ENCODE data around the gene HOTAIR.

Gene HOTAIR

DNA sequence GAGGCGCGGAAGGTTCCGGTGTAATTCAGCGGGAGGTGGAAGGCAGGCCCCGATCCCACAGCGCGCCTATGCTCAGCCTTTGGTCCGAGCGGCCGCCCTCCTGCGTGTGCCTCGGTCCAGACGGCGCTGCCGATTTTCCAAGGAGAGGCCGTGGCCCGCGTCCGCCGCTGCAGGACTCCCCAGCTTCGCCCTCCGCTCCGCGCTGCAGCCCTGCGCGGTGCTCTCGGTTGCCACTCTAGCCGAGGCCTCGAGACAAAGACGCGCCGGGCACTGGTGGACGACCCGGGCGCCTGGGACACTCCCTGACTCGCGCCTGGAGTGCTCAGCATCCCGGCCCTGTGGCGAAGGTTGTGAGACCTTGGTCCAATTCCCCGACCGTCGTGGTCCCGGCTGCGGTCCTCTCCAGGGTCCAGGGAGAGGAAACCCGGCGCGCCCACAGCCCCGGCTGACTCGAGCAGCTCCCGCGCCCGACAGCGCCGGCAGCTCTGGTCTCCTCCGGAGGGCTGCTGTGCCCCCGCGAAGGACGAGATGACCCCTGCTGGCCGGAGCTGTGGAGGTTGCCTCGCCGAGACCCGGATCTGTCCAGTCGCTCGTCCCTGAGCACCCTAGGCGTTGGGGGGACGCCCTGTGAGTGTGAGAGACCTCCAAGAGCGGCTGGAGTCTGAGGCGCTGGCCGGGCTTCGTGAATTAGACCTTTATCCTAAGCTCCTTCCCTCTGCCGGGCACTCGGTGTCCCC, 13.6 kb downstream of the HOTAIR start:
- DNase-seq (ENCODE audit: low read depth in 2 of 2): no peak

DNA sequence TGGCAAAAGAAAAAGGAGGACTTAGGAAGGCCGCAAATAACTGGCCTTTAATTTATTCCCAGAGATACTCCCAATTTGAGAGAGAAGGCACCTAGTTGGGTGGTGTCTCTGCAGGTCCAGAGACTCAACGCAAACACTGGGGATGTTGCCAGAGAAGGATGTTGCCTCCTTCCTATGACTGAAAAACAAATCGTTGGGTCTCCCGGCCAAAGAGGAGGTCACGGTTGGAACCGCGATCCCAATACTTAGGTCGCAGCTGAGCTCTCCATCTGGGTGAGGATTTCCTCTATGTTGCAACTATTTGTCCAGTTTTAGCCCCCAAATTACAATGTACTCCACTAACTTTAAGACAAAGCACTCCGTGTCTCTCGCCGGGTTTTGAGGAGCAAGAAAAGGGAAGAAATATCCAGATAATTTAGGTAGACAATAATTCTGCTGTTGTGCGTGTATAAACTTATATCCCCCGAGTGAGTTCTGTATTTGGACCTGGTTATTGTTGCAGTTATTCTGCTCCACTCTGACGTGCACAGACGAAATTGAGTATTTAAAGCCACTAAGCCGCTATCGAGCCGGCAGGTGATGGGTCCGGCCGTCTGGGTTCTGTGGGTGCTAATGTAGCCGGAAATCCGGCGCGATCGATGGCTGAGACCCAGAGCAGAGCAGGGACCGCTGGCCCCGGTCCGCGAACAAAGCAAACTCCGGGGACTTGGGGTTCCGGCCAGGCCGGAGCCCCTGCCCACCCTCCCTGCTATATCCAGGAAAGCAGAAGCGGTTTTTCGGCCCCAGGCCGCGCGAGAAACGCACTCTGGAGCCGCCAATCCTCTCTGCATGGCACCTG, 14.3 kb downstream of the HOTAIR start:
- no peak for DNase-seq (ENCODE audit: low read depth in 2 of 2)

DNA sequence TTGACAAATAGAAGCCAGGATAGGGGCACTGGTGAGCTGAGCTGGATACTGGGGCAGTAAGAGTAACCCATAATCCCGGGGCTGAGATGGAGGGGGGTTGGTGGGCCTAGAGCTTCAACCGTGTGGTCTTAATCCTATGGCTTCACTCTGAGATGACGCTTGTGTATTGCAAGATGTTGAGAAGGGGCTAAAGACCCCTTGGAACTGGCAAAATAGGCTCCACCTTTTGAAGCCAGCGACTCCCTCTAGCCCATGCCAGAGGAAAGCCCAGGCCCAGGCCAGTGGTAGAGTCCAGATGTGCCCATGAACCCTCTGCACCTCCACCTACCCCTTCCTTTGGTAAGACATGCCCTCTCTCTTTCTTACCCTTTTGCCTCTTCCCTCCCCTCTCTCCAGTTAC, 15.4 kb downstream of the HOTAIR start:
- DNase-seq (ENCODE audit: low read depth in 2 of 2): no peak

DNA sequence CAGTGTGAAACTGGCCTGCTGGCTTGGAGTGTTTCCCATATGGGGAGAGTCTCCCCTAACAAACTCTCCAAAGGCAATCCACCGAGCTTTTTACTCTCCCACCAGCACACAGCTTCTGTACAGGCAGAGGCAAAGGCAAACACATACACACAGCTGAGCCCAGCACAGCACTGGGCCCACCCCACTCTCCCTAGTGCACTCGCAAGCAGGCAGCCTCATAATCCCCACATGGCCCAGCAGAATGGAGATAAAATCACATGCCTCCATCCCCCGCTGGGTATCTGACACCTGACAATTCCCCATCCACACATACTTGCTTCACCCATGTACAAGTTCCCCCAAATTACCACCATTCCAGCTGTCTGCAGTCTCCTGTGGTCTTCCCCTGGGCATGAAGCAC, 16.6 kb downstream of the HOTAIR start:
- DNase-seq (ENCODE audit: low read depth in 2 of 2): no peak

DNA sequence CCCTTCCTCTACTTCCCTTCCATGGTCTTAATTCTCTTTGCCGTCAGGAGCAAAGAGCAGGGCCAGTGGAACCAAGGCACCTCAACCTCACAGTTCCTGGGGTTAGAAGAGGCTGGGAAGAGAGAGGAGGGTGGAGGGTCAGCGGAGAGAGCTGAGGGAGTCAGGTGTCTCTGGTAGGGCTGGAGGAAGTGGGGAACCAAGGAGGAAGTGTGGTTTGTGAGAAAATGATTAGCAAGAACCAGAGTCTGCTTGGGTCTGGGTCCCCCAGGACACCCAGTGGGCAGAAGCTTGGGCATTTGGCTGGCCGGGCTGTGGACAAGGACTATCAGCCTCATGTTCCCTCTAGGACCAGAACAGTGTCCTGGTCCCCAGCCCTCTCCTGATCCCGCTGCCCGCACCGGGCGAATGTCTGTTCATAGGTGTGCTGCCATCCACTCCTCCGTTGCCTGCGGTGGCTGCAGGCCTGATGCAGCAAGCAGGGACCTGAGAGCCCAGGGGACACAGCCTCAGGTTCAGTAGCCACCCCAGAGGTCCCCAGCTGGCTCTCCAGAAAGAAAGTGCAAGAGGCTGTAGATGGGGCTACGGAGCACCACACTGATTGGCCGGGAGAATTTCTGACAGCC, 17.7 kb downstream of the HOTAIR start:
- DNase-seq (ENCODE audit: low read depth in 2 of 2): no peak

DNA sequence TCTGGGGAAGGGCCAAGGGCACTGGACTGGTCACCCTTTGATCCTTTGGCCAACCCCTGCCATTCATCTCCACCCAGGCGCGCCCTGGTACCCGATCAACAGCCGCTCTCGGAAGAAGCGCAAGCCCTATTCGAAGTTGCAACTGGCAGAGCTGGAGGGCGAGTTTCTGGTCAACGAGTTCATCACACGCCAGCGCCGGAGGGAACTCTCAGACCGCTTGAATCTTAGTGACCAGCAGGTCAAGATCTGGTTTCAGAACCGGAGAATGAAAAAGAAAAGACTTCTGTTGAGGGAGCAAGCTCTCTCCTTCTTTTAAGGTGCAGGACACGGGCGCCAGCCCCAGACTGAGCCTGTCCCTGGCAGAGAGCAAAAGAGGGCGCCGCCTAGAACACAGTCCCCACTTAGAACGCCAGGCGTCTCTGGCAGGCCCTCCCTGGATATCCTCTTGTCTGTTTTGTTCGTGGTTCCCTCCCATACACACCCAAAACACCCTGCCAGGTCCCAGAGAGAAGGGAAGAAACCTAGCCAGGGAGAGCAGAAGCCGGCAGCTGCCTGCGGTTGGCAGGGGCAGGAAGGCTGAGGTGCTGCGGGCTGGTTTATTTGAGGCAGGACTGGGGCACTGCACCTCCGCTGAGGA, 18.4 kb downstream of the HOTAIR start:
- no peak for DNase-seq (ENCODE audit: low read depth in 2 of 2)

DNA sequence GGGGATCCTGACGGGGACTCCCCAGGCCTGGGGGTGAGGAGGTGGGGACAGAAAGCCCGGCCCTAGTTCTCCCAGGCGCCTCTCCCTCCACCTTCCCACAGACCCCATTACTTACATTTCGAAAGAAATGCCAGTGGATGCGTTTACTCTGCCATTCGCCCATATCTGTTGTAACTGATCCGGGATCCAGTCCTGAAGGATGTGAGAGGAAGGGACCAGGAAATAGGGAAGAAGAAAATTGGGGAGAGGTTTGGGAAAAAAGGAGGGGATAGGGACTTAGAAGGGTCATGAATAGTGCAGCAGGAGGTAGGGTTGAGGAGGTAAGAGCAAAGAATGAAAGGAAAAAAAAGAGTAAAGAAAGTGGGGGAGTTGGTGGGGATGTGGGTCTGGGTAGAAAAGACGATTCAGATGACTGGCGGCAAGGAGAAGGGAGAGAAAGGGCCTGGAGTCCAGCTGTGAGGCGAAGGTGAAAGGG, 18.9 kb downstream of the HOTAIR start:
- DNase-seq (ENCODE audit: low read depth in 2 of 2): no peak

DNA sequence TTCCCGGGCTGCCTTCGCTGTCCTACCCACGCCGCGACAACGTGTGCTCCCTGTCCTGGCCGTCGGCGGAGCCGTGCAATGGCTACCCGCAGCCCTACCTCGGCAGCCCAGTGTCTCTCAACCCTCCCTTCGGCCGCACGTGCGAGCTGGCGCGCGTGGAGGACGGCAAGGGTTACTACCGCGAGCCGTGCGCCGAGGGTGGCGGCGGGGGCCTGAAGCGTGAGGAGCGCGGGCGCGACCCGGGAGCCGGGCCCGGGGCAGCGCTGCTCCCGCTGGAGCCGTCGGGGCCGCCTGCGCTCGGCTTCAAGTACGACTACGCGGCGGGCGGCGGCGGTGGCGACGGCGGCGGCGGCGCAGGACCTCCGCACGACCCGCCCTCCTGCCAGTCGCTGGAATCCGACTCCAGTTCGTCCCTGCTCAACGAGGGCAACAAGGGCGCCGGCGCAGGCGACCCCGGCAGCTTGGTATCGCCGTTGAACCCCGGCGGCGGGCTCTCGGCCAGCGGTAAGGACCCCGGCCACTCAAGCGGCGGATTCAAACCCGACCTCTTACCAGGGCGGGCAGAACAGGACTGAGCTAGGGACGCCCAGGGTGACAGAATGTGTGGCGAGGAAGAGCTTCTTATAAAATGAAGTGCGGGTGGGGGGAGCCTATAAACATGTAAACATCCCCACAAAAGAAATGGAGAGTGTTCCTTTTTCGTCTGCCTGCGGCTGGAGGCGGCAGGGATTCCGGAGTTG, 19.5 kb downstream of the HOTAIR start:
- no peak for DNase-seq (ENCODE audit: low read depth in 2 of 2)

DNA sequence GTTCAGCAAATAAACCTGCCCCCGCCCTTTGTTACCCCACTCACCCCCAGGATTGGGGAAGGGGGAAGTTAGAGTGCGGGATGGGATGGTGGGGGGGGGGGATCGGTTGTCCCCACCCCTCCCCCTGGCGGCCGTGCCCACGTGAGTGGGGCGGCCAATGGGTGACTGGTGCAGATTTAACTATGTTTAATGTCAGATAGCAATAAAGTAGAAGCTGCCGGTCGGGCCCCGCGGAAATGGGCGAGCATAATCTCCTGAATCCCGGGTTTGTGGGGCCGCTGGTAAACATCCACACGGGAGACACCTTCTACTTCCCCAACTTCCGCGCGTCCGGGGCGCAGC, 20.1 kb downstream of the HOTAIR start, which contains the start of gene HOXC12:
Gene HOXC12 (plus strand): TSS at position 210 of the 342 bp plus-strand sequence. CDS start 27 bp downstream, at position 237.
- DNase-seq (ENCODE audit: low read depth in 2 of 2): no peak

DNA sequence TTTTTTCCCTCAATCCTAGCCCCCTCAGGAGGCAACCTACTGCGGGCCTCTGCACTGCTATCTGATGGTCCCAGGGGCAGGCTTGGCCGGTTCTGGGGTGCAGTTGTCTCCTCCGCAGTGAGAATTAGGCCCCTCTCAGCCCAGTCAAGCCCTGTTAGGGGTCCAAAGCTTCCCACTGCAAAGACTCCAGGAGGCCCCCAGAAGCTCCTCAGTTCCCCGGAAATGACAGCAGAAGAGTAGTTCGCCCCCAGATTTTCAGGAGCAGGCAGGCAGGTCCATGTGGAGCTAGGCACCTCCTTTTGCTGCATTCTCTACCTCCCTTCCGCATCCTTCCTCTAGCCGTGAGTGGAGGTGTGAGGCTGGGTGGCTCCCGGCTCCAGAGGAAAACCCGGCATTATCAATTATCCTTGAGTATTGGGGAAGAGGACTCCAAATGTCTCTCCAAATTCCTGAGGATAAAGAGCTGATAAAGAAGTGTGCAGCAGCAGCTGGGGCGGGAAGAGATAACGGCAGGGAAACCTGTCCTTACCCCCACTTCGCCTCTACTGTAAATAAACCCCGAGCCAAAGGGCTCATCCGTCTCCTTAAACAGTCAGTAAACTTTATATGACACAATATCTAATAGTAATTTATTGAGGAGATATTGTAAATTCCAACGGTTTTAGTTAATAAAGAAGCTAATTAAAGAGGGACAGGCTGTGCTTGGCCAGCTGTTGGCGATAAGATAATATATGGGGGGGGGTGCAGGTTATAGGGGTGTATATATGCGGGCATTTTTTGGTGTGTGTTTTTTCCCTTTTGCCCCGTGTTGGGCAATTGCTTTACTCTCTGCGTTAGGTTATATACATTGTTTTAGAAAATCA, 20.7 kb downstream of the HOTAIR start:
- no peak for DNase-seq (ENCODE audit: low read depth in 2 of 2)

DNA sequence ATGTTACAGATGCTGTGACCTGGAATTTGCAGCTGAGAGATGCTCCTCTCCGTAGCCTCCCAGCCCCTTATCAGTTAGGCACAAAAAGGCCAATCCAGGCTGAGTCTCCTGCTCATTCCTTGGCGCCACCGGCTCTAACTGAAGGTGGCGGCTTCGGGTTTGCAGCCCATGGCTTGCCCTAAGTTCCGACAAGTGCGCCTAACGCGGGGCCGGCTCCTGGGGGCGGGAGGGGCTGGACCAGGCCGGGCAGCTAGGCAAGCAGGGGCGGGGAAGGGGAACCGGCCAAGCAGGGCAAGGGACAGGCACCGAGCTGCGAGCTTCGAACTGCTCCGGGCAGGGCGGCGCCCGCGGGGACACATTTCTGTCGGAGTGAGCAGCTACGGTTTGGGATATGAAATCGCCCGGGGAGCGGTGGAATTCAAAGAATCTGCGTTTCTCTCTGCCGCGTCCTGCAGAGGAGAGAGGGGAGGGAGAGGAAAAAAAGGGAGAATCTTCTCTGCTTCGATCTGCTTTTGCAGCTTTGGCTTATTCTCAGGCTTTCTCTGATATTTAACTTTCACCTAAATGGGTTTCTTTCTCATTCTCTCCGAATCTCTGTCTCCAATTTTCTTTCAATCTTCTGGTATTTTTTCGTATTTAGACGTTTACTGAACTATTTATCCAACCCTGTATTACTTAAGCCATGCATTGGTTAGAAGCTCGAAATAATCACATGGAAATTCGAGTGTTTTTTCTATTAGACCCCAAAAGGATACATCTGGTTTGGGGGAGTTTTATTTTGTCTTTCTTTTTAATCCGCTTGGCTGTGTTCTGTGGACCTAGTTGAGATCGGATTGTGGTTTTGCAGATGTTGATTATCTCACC, 21.7 kb downstream of the HOTAIR start:
- DNase-seq (ENCODE audit: low read depth in 2 of 2): no peak

DNA sequence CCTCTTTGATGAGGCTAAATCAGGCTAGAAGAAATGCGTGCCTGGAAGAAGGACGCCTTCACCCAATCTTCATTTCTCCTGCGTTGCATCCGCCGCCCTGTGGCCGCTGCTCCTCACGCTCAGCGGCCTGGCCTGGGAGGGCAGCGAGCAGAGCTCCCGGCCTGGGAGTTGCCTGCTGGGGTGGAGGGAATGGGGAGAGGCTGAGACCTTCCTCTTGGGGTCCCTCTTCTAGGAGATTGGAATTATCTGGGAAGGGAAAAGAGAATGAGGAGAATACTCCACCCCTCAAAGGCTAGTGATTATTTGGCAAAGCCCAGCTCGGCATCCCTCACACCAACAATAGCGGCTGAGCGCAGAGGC, 22.4 kb downstream of the HOTAIR start:
- no peak for DNase-seq (ENCODE audit: low read depth in 2 of 2)

DNA sequence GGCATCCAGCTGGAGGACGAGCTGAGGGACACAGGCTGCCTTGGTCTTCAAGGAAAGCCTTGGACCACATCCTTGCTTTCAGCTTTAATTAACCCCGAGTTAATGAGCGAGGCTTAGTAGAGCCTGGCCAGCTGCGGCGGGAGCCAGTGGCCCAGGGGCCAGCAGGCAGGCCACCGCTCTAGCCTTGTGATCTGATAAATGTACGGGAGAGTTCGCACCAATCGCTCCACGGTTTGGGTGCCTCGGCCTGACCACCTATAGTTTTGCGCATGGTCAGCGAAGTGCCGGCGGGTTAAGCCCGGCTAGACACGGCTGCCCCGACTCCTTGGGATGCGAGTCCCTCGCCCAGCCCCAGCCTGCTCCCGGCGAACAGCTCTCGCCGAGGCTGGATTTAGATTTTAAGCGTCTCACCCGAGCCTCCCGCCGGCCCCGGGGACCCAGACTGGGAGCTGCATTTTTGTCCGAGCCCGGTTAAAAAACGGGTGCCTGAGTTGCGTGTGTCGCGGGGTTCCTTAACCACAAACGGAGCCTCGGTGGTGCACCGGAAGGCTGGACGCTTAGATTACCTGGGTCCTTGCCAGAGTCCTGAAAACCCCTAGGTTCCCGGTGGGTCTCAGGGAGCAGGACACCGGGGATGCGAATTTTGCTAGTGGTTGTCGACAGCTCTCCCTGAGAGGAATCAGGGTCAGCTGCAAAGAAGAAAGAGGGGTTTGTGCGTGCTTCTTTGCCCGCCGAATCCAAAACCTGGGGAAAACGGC, 23.0 kb downstream of the HOTAIR start:
- DNase-seq (ENCODE audit: low read depth in 2 of 2): no peak

DNA sequence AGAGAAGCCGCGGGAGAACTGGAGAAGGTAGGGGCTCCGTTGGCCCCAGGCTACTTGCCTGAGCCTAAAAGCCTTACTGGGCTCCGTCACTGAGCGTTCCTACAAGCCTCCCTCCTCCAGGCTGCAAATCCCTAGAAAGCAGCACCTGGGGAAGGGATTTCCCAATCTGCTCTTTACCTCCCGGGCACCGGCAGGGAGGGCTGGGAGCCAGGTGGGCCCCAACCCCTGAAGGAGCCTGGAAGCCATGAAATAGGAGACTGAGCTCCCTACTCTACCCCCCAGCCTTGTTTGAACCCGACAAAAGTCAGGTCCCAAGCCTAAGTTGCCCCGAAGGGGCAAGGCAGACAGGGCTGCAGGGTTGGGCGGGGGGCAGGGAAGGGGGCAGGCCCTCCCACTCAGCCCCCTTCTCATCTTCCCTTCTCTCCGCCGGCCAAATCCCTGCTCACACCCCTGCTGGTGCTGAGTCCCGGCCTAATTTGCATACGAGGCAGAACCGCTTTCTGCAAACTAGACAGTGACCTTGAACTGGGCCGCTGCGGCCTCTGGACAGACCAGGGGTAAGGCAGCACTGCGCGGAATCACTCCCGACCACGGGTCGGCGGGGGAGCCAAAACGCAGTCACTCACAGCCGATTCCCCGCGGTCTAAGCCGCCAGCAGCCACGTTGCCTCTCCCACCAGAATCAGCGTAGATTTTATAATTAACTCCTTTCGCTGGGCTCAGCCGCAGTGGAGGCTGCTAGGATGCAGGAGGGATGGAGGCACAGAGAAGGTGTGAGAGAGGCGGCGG, 23.8 kb downstream of the HOTAIR start:
- DNase-seq (ENCODE audit: low read depth in 2 of 2): no peak

DNA sequence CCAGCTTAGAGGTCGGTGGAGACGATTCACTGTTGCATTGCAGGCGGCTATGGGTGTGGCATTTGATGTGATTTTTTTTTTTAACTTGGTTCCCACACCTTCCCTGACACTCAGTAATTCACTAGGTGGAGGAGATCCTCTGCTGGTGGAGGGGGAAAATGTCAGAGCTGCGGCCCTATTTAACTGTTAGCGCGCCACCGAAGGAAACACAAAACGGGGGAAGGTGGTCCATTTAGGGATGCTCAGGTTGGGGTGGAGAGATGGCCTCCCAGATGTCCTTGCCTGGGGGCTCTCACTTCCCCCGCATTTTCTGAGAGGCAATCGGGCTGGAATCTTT, 24.3 kb downstream of the HOTAIR start:
- DNase-seq (ENCODE audit: low read depth in 2 of 2): no peak

DNA sequence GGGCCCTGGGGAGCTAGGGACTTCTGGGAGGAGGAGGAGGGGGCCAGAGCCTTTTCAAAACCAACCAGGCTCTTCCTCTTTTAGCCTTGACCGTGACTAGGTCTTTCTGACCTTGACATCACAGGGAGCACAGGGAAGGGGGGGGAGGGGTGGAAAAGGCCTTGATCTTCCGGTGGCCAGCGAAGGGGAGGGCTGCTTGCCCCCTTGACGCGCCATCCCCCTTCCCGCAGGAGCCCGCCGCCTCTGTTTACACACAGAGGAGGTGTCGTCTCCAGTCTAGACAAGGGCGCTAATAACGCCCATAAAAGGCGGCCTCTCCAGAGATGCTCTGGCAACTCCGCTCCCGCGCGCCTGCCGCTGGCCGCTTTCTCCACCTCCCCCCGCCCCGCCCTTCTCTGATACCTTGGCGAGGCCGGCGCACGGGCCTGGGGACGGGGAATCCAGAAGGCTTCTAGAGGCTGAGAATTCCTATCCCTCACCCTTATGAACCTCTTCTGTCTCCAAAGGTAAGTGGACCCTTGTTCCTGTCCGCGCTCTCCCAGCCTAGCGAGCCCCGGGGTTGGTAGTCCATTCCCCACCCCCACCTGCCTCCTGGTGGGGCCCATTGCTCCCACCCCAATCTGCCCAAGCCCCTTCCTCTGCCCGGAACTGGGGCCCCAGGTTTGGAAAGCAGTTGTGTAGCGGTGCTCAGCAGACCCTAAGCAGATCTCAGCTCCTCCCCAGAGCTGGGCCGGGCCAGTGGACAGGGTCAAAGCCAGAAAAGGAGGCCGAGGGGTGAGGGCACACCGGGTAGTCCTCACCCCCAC, 24.9 kb downstream of the HOTAIR start:
- no peak for DNase-seq (ENCODE audit: low read depth in 2 of 2)

Data from stimulated activated CD4-positive, alpha-beta T cell treated with anti-CD3 and anti-CD28 coated beads, Interleukin-1b, Interleukin-23, amount 100 ng/mL, for 1 hour (primary cell).